SK-N-SH treated with all-trans-retinoic acid at 6 μM for 48 hours (cell line): ENCODE measurements around the gene HMGA1.
"Not testable (repeated sequence)": the region's sequence is repeated elsewhere in the genome, so short reads cannot be mapped to it uniquely, and the experiment has no call there.

Experiments used
- ATAC-seq: fragments of 200-7000 bp; cut with Tn5 transposase; 3 replicates; pipeline ENCODE4 v1.9.1; 2020; ENCODE audit warnings: mild to moderate bottlenecking, moderate library complexity
- ARNTL ChIP-seq: fragments of 450-650 bp; formaldehyde crosslinking; IDR thresholded peaks from 2 replicates; pipeline ENCODE4 v1.5.0; 2020; ENCODE audit warnings: low read depth, mild to moderate bottlenecking, moderate library complexity, borderline replicate concordance
- BACH2 ChIP-seq: fragments of 250-450 bp; sonication (Bioruptor Pico); IDR thresholded peaks from 2 replicates; pipeline ENCODE4 v1.9.0; 2021; ENCODE audit warnings: mild to moderate bottlenecking, borderline replicate concordance
- ESRRG ChIP-seq: fragments of 250-450 bp; sonication (Bioruptor Pico); IDR thresholded peaks from 2 replicates; pipeline ENCODE4 v1.6.1; 2021; ENCODE audit warnings: mild to moderate bottlenecking
- GLIS3 ChIP-seq: fragments of 250-450 bp; sonication (Bioruptor Pico); IDR thresholded peaks from 2 replicates; pipeline ENCODE4 v1.5.0; 2020; ENCODE audit warnings: mild to moderate bottlenecking, moderate library complexity
- ISL1 ChIP-seq: fragments of 250-450 bp; sonication (Bioruptor Pico); IDR thresholded peaks from 2 replicates; pipeline ENCODE4 v2.1.2; 2022; ENCODE audit warnings: mild to moderate bottlenecking, moderate library complexity
- OSR1 ChIP-seq: fragments of 250-450 bp; sonication (Bioruptor Pico); IDR thresholded peaks from 2 replicates; pipeline ENCODE4 v1.8.0; 2022; ENCODE audit warnings: moderate library complexity, mild to moderate bottlenecking, inconsistent platforms
- PPARA ChIP-seq: fragments of 250-450 bp; sonication (Bioruptor Pico); IDR thresholded peaks from 2 replicates; pipeline ENCODE4 v1.5.0; 2020; ENCODE audit warnings: mild to moderate bottlenecking, borderline replicate concordance
- RARB ChIP-seq: fragments of 250-450 bp; sonication (Bioruptor Pico); IDR thresholded peaks from 2 replicates; pipeline ENCODE4 v1.8.0; 2021; ENCODE audit warnings: mild to moderate bottlenecking, moderate library complexity
- SNAI2 ChIP-seq: fragments of 250-450 bp; sonication (Bioruptor Pico); IDR thresholded peaks from 2 replicates; pipeline ENCODE4 v1.5.0; 2020; ENCODE audit warnings: mild to moderate bottlenecking, moderate library complexity
- TCF4 ChIP-seq: fragments of 250-450 bp; sonication (Bioruptor Pico); IDR thresholded peaks from 2 replicates; pipeline ENCODE4 v1.8.0; 2021; ENCODE audit warnings: mild to moderate bottlenecking, moderate library complexity, borderline replicate concordance
- TOX ChIP-seq: fragments of 250-450 bp; sonication (Bioruptor Pico); IDR thresholded peaks from 2 replicates; pipeline ENCODE4 v1.8.0; 2021; ENCODE audit warnings: mild to moderate bottlenecking, moderate library complexity, borderline replicate concordance
- ZC3H10 ChIP-seq: fragments of 250-450 bp; sonication (Bioruptor Pico); IDR thresholded peaks from 2 replicates; pipeline ENCODE4 v1.5.1; 2021; ENCODE audit warnings: mild to moderate bottlenecking, moderate library complexity
- ZFP3 ChIP-seq: fragments of 250-450 bp; sonication (Bioruptor Pico); IDR thresholded peaks from 2 replicates; pipeline ENCODE4 v1.5.0; 2020; ENCODE audit warnings: mild to moderate bottlenecking, moderate library complexity
- ZFP30 ChIP-seq: fragments of 450-650 bp; formaldehyde crosslinking; IDR thresholded peaks from 2 replicates; pipeline ENCODE4 v1.5.0; 2022; ENCODE audit warnings: mild to moderate bottlenecking, moderate library complexity
- ZNF565 ChIP-seq: fragments of 450-650 bp; formaldehyde crosslinking; conservative IDR thresholded peaks from 2 replicates; pipeline ENCODE4 v1.5.0; 2020; ENCODE audit warnings: low read depth, mild to moderate bottlenecking, moderate library complexity
- ZNF70 ChIP-seq: fragments of 450-650 bp; formaldehyde crosslinking; IDR thresholded peaks from 2 replicates; pipeline ENCODE4 v1.5.0; 2020; ENCODE audit warnings: mild to moderate bottlenecking, moderate library complexity
- ZNF8 ChIP-seq: fragments of 450-650 bp; formaldehyde crosslinking; IDR thresholded peaks from 2 replicates; pipeline ENCODE4 v1.5.0; 2020; ENCODE audit warnings: mild to moderate bottlenecking, moderate library complexity
- TF ChIP-seq, protein P1 (sequence below): fragments of 250-450 bp; sonication (Bioruptor Pico); IDR thresholded peaks from 2 replicates; pipeline ENCODE4 v1.5.1; 2020; ENCODE audit warnings: low read depth, mild to moderate bottlenecking, moderate library complexity
- TF ChIP-seq, protein P2 (sequence below): fragments of 250-450 bp; sonication (Bioruptor Pico); IDR thresholded peaks from 2 replicates; pipeline ENCODE4 v1.8.0; 2021; ENCODE audit warnings: low read depth, mild to moderate bottlenecking, moderate library complexity, borderline replicate concordance
- TF ChIP-seq, protein P3 (sequence below): fragments of 250-450 bp; sonication (Bioruptor Pico); IDR thresholded peaks from 2 replicates; pipeline ENCODE4 v1.5.0; 2020; ENCODE audit warnings: mild to moderate bottlenecking, moderate library complexity
- TF ChIP-seq, protein P4 (sequence below): fragments of 250-450 bp; sonication (Bioruptor Pico); IDR thresholded peaks from 2 replicates; pipeline ENCODE4 v1.8.0; 2020; ENCODE audit warnings: mild to moderate bottlenecking, moderate library complexity, borderline replicate concordance

Gene HMGA1

DNA sequence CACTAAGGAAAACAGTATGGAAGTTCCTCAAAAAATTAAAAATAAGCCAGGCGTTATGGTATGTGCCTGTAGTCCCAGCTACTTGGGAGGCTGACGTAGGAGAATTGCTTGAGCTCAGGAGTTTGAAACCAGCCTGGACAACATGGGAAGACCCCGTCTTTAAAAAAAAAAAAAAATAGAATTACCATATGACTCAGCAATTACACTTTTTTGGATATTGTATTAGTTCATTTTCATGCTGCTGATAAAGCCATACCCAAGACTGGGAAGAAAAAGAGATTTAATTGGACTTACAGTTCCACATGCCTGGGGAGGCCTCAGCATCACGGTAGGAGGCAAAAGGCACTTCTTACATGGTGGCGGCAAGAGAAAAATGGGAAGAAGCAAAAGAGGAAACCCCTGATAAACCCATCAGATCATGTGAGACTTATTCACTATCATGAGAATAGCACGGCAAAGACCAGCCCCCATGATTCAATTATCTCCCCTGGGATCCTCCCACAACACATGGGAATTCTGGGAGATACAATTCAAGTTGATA is 22.9 kb downstream of the HMGA1 start:
- ATAC-seq, result no peak
- TF ChIP-seq, protein P1, sequence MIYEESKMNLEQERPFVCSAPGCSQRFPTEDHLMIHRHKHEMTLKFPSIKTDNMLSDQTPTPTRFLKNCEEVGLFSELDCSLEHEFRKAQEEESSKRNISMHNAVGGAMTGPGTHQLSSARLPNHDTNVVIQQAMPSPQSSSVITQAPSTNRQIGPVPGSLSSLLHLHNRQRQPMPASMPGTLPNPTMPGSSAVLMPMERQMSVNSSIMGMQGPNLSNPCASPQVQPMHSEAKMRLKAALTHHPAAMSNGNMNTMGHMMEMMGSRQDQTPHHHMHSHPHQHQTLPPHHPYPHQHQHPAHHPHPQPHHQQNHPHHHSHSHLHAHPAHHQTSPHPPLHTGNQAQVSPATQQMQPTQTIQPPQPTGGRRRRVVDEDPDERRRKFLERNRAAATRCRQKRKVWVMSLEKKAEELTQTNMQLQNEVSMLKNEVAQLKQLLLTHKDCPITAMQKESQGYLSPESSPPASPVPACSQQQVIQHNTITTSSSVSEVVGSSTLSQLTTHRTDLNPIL (CRISPR knock-in tag), result no peak
- TF ChIP-seq SNAI2 (CRISPR knock-in tag) (no peak), ARNTL (CRISPR knock-in tag) (no peak), ESRRG (CRISPR knock-in tag) (no peak), PPARA (no peak), ZC3H10 (no peak), ISL1 (CRISPR knock-in tag) (no peak), BACH2 (CRISPR knock-in tag) (no peak), ZFP3 (no peak), ZNF8 (CRISPR knock-in tag) (no peak), ZNF70 (no peak), TOX (CRISPR knock-in tag) (no peak), OSR1 (CRISPR knock-in tag) (no peak), GLIS3 (no peak), ZNF565 (CRISPR knock-in tag) (no peak)
- TF ChIP-seq, protein P2, sequence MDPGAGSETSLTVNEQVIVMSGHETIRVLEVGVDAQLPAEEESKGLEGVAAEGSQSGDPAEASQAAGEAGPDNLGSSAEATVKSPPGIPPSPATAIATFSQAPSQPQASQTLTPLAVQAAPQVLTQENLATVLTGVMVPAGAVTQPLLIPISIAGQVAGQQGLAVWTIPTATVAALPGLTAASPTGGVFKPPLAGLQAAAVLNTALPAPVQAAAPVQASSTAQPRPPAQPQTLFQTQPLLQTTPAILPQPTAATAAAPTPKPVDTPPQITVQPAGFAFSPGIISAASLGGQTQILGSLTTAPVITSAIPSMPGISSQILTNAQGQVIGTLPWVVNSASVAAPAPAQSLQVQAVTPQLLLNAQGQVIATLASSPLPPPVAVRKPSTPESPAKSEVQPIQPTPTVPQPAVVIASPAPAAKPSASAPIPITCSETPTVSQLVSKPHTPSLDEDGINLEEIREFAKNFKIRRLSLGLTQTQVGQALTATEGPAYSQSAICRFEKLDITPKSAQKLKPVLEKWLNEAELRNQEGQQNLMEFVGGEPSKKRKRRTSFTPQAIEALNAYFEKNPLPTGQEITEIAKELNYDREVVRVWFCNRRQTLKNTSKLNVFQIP (CRISPR knock-in tag), result no peak
- TF ChIP-seq, protein P3, sequence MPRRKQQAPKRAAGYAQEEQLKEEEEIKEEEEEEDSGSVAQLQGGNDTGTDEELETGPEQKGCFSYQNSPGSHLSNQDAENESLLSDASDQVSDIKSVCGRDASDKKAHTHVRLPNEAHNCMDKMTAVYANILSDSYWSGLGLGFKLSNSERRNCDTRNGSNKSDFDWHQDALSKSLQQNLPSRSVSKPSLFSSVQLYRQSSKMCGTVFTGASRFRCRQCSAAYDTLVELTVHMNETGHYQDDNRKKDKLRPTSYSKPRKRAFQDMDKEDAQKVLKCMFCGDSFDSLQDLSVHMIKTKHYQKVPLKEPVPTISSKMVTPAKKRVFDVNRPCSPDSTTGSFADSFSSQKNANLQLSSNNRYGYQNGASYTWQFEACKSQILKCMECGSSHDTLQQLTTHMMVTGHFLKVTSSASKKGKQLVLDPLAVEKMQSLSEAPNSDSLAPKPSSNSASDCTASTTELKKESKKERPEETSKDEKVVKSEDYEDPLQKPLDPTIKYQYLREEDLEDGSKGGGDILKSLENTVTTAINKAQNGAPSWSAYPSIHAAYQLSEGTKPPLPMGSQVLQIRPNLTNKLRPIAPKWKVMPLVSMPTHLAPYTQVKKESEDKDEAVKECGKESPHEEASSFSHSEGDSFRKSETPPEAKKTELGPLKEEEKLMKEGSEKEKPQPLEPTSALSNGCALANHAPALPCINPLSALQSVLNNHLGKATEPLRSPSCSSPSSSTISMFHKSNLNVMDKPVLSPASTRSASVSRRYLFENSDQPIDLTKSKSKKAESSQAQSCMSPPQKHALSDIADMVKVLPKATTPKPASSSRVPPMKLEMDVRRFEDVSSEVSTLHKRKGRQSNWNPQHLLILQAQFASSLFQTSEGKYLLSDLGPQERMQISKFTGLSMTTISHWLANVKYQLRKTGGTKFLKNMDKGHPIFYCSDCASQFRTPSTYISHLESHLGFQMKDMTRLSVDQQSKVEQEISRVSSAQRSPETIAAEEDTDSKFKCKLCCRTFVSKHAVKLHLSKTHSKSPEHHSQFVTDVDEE, result no peak
- TF ChIP-seq, protein P4, sequence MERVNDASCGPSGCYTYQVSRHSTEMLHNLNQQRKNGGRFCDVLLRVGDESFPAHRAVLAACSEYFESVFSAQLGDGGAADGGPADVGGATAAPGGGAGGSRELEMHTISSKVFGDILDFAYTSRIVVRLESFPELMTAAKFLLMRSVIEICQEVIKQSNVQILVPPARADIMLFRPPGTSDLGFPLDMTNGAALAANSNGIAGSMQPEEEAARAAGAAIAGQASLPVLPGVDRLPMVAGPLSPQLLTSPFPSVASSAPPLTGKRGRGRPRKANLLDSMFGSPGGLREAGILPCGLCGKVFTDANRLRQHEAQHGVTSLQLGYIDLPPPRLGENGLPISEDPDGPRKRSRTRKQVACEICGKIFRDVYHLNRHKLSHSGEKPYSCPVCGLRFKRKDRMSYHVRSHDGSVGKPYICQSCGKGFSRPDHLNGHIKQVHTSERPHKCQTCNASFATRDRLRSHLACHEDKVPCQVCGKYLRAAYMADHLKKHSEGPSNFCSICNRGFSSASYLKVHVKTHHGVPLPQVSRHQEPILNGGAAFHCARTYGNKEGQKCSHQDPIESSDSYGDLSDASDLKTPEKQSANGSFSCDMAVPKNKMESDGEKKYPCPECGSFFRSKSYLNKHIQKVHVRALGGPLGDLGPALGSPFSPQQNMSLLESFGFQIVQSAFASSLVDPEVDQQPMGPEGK (CRISPR knock-in tag), result no peak
- TF ChIP-seq, all 23 proteins: peak for 0

DNA sequence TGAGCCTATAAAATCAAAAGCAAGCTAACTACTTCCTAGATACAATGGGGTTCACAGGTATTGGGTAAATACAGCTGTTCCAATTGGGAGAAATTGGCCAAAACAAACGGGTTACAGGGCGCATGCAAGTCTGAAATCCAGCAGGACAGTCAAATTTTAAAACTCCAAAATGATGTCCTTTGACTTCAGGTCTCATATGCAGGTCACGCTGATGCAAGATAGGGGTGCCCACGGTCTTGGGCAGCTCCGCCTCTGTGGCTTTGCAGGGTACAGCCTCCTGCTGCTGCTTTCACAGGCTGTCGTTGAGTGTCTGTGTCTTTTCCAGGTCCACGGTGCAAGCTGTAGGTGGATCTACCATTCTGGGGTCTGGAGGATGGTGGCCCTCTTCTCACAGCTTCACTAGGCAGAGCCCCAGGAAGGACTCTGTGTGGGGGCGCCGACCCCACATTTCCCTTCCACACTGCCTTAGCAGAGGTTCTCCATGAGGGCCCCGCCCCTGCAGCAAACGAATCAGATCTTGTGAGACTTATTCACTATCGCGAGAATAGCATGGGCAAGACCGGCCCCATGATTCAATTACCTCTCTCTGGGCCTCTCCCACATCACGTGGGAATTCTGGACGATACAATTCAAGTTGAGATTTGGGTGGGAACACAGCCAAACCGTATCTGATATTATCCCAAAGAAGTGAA is 24.0 kb downstream of the HMGA1 start:
- TF ChIP-seq ZFP3, result no peak
- TF ChIP-seq ZNF565 (CRISPR knock-in tag), result no peak
- no peak for TF ChIP-seq OSR1 (CRISPR knock-in tag)
- TF ChIP-seq, protein P4 (CRISPR knock-in tag), result no peak
- no peak for TF ChIP-seq RARB
- no peak for TF ChIP-seq ZC3H10
- TF ChIP-seq TCF4 (CRISPR knock-in tag), result no peak
- TF ChIP-seq ZFP30 (CRISPR knock-in tag), result no peak
- ATAC-seq, result no peak

DNA sequence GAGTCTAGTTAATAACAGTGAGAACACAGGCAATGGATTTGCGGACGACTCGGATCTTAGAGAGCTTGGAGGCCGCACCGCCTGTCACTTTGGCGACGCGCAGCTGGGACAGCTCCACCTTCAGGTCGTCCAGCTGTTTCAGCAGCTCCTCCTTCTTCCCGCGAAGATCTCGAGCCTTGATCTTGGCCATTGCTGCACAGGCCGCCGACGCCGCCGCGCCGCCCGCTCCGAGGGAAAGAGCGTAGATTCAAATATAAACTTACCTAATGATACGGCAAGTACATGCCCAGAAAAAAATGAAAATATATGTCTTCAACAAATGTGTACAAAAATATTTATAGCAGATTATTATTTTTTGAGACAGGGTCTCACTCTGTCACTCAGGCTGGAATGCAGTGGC is 26.8 kb downstream of the HMGA1 start:
- not testable (repeated sequence) for ATAC-seq
